H1 (cell line): Measurements from ENCODE around the gene SPTSSB. TPM values are rescaled to one million over a fixed set of nuclear protein-coding genes. Genes with fewer than 3 reads are reported as not detected.

Experiments used
- CTCF ChIA-PET: fragments of 300-600 bp; sonication (Branson Sonifier 250); formaldehyde crosslinking; loops from one replicate; lab custom pipeline; 2021; ENCODE audit not compliant: partially characterized antibody; lab: Charles Lee
- POLR2A ChIA-PET: fragments of 300-600 bp; sonication (Branson Sonifier 250); formaldehyde crosslinking; loops from one replicate; lab custom pipeline; 2021; ENCODE audit warnings: inconsistent platforms; ENCODE audit not compliant: partially characterized antibody; lab: Charles Lee
- DNase-seq, 2 experiments: peaks; one replicate each; pipeline versions ENCODE4 v3.0.0 to v3.0.0-alpha.2; 2010 to 2022; ENCODE audit warnings: low spot score in 2 of 2, low read depth in 1 of 2, mixed read lengths in 1 of 2
- FAIRE-seq: peaks from 2 replicates; lab custom pipeline; 2011; peaks lifted over from hg19 to GRCh38; lab: Jason Lieb, UNC
- H2AFZ ChIP-seq: 2 replicates; pipeline ENCODE4 v1.8.1; 2012; ENCODE audit warnings: low read length, inconsistent platforms
- H2AK5ac ChIP-seq: 2 replicates; pipeline ENCODE4 v1.6.1; 2013; ENCODE audit warnings: low read depth, low read length
- H2BK120ac ChIP-seq: replicated peaks from 2 replicates; pipeline ENCODE3; 2013; ENCODE audit warnings: low read depth, low read length, inconsistent platforms
- H2BK12ac ChIP-seq: 2 replicates; pipeline ENCODE4 v1.6.1; 2013; ENCODE audit warnings: low read depth, low read length
- H2BK15ac ChIP-seq: 2 replicates; pipeline ENCODE4 v1.6.1; 2013; ENCODE audit warnings: low read length
- H2BK20ac ChIP-seq: 2 replicates; pipeline ENCODE4 v1.6.1; 2013; ENCODE audit warnings: low read length
- H2BK5ac ChIP-seq: 2 replicates; pipeline ENCODE4 v1.6.1; 2013; ENCODE audit warnings: low read depth, low read length
- H3K14ac ChIP-seq: 2 replicates; pipeline ENCODE4 v1.6.1; 2013; ENCODE audit warnings: inconsistent platforms; ENCODE audit not compliant: insufficient read length
- H3K18ac ChIP-seq: 2 replicates; pipeline ENCODE4 v1.6.1; 2013; ENCODE audit warnings: low read length; ENCODE audit errors: extremely low read depth
- H3K23ac ChIP-seq: 2 replicates; pipeline ENCODE4 v1.6.1; 2013; ENCODE audit warnings: inconsistent platforms; ENCODE audit not compliant: insufficient read length
- H3K23me2 ChIP-seq: 2 replicates; pipeline ENCODE4 v1.6.1; 2013; ENCODE audit warnings: low read depth, low read length
- H3K27ac ChIP-seq: 2 replicates; pipeline ENCODE4 v1.6.1; 2011; ENCODE audit warnings: low read depth, low read length, inconsistent platforms
- H3K27me3 ChIP-seq, 4 experiments: replicated peaks in 1 of 4; 1 replicate in 1 of 4; 2 replicates in 3 of 4; pipeline versions ENCODE4 v1.6.1 to v1.8.1; 2011 to 2013; ENCODE audit warnings: low read length in 3 of 4, mild to moderate bottlenecking in 3 of 4, inconsistent platforms in 2 of 4, mixed read lengths in 2 of 4, moderate library complexity in 1 of 4; ENCODE audit not compliant: control insufficient read depth in 3 of 4, insufficient read depth in 3 of 4; ENCODE audit errors: extremely low read depth in 1 of 4
- H3K36me3 ChIP-seq, 4 experiments: 2 replicates each; pipeline versions ENCODE4 v1.6.1 to v1.8.1; 2011 to 2013; ENCODE audit warnings: mild to moderate bottlenecking in 4 of 4, low read length in 3 of 4, moderate library complexity in 2 of 4, control low read depth in 1 of 4, inconsistent platforms in 1 of 4; ENCODE audit not compliant: insufficient read depth in 4 of 4, control insufficient read depth in 2 of 4
- H3K4ac ChIP-seq: replicated peaks from 2 replicates; pipeline ENCODE3; 2013; ENCODE audit warnings: low read length, low read depth, mixed read lengths, inconsistent platforms; ENCODE audit not compliant: insufficient read length
- H3K4me1 ChIP-seq, 4 experiments: replicated peaks in 1 of 4; 1 replicate in 1 of 4; 2 replicates in 3 of 4; pipeline versions ENCODE4 v1.6.1 to v1.8.1; 2011 to 2013; ENCODE audit warnings: low read length in 3 of 4, inconsistent platforms in 2 of 4, mixed read lengths in 1 of 4; ENCODE audit not compliant: insufficient read depth in 4 of 4, control insufficient read depth in 3 of 4
- H3K4me2 ChIP-seq, 2 experiments: 2 replicates each; pipeline versions ENCODE4 v1.6.1 to v1.8.1; 2011 to 2013; ENCODE audit warnings: low read depth in 2 of 2, low read length in 2 of 2, control low read depth in 1 of 2, inconsistent platforms in 1 of 2, mild to moderate bottlenecking in 1 of 2; ENCODE audit not compliant: insufficient read depth in 1 of 2
- H3K4me3 ChIP-seq, 4 experiments: fragments of 200-600, 300-600 bp in 1 of 4; sonication (generic), shearing (Covaris generic), sonication (Bioruptor Twin) in 1 of 4; 2 replicates each; pipeline versions ENCODE4 v1.5.1 to v1.8.1; 2011 to 2016; ENCODE audit warnings: low read length in 4 of 4, low read depth in 3 of 4, control low read depth in 2 of 4, inconsistent platforms in 2 of 4, mild to moderate bottlenecking in 2 of 4, mixed read lengths in 1 of 4, moderate library complexity in 1 of 4; ENCODE audit not compliant: insufficient read depth in 2 of 4; ENCODE audit errors: extremely low read depth in 1 of 4
- H3K56ac ChIP-seq: replicated peaks from 2 replicates; pipeline ENCODE3; 2013; ENCODE audit warnings: low read depth, mild to moderate bottlenecking, mixed read lengths, low read length, inconsistent platforms; ENCODE audit not compliant: insufficient read length
- H3K79me1 ChIP-seq: 2 replicates; pipeline ENCODE4 v1.6.1; 2013; ENCODE audit warnings: low read depth, low read length, control low read depth
- H3K79me2 ChIP-seq, 2 experiments: 2 replicates each; pipeline versions ENCODE4 v1.6.1 to v1.8.1; 2012 to 2013; ENCODE audit warnings: low read length in 2 of 2, mild to moderate bottlenecking in 2 of 2, inconsistent platforms in 1 of 2; ENCODE audit not compliant: insufficient read depth in 2 of 2, control insufficient read depth in 1 of 2
- H3K9ac ChIP-seq, 4 experiments: replicated peaks in 1 of 4; 1 replicate in 1 of 4; 2 replicates in 3 of 4; pipeline versions ENCODE4 v1.6.1 to v1.8.1; 2011 to 2013; ENCODE audit warnings: low read depth in 3 of 4, low read length in 3 of 4, control low read depth in 2 of 4, mild to moderate bottlenecking in 2 of 4, moderate library complexity in 2 of 4, inconsistent platforms in 1 of 4; ENCODE audit errors: extremely low read depth in 1 of 4
- H3K9me3 ChIP-seq, 2 experiments: 2 replicates each; pipeline versions ENCODE4 v1.6.1 to v1.8.1; 2012 to 2013; ENCODE audit warnings: mild to moderate bottlenecking in 2 of 2, moderate library complexity in 2 of 2, control low read depth in 1 of 2, inconsistent platforms in 1 of 2, low read depth in 1 of 2, low read length in 1 of 2, mixed read lengths in 1 of 2; ENCODE audit not compliant: insufficient read depth in 2 of 2
- H4K20me1 ChIP-seq, 2 experiments: replicated peaks in 1 of 2; 2 replicates each; pipeline versions ENCODE3 to v1.8.1; 2011 to 2013; ENCODE audit warnings: inconsistent platforms in 2 of 2, low read length in 2 of 2, mild to moderate bottlenecking in 1 of 2; ENCODE audit not compliant: insufficient read depth in 2 of 2, control insufficient read depth in 1 of 2
- H4K5ac ChIP-seq: 2 replicates; pipeline ENCODE4 v1.6.1; 2013; ENCODE audit warnings: low read length, low read depth, mixed read lengths, inconsistent platforms; ENCODE audit not compliant: insufficient read length
- H4K8ac ChIP-seq: 2 replicates; pipeline ENCODE4 v1.8.0; 2013; ENCODE audit warnings: mild to moderate bottlenecking, moderate library complexity, low read length, inconsistent platforms; ENCODE audit not compliant: insufficient read depth; ENCODE audit errors: extremely low read depth
- H4K91ac ChIP-seq: replicated peaks from 2 replicates; pipeline ENCODE3; 2013; ENCODE audit warnings: low read length, mixed read lengths, inconsistent platforms; ENCODE audit not compliant: insufficient read length
- CHD1 ChIP-seq: IDR thresholded peaks from 2 replicates; pipeline ENCODE4 v1.6.1; 2012; ENCODE audit warnings: low read depth, low read length, improper control_type of control experiment
- CREB1 ChIP-seq: IDR thresholded peaks from 2 replicates; pipeline ENCODE4 v1.6.1; 2012; ENCODE audit warnings: inconsistent platforms
- JUN ChIP-seq: IDR thresholded peaks from 2 replicates; pipeline ENCODE4 v1.6.1; 2011; ENCODE audit warnings: low read depth, mild to moderate bottlenecking, improper control_type of control experiment, low read length
- KDM1A ChIP-seq: fragments of 200-600, 300-600 bp; sonication (generic); IDR thresholded peaks from 2 replicates; pipeline ENCODE4 v1.7.1; 2016; ENCODE audit warnings: mild to moderate bottlenecking, low read length, borderline replicate concordance
- POLR2A ChIP-seq, 2 experiments: IDR thresholded peaks; 1 replicate in 1 of 2; 2 replicates in 1 of 2; pipeline ENCODE4 v1.6.1; 2011; ENCODE audit warnings: low read depth in 2 of 2, low read length in 2 of 2, mild to moderate bottlenecking in 2 of 2; ENCODE audit errors: control extremely low read depth in 1 of 2
- POU5F1 ChIP-seq: IDR thresholded peaks from 2 replicates; pipeline ENCODE4 v1.6.1; 2011; ENCODE audit warnings: low read depth, mild to moderate bottlenecking, low read length, moderate library complexity
- RFX5 ChIP-seq: IDR thresholded peaks from 2 replicates; pipeline ENCODE4 v1.6.1; 2011; ENCODE audit warnings: low read depth, low read length, improper control_type of control experiment, borderline replicate concordance
- SAP30 ChIP-seq: fragments of 300-600 bp; sonication (generic); IDR thresholded peaks from 2 replicates; pipeline ENCODE4 v1.7.1; 2012; ENCODE audit warnings: low read length, moderate library complexity, mild to moderate bottlenecking, inconsistent platforms; ENCODE audit not compliant: insufficient read depth, insufficient replicate concordance
- SRF ChIP-seq: IDR thresholded peaks from 2 replicates; pipeline ENCODE4 v1.6.1; 2011; ENCODE audit warnings: mild to moderate bottlenecking, low read depth, low read length, moderate library complexity
- SUZ12 ChIP-seq: fragments of 200-600 bp; sonication (generic); IDR thresholded peaks from 2 replicates; pipeline ENCODE4 v1.6.1; 2012; ENCODE audit warnings: mild to moderate bottlenecking, inconsistent platforms, low read length, moderate library complexity, mixed read lengths
- TAF1 ChIP-seq: IDR thresholded peaks from 2 replicates; pipeline ENCODE4 v1.6.1; 2011; ENCODE audit warnings: mild to moderate bottlenecking, low read depth, low read length
- WGBS, 2 experiments: shearing (Covaris generic) in 1 of 2; methylation state at CpG; one replicate each; pipeline versions ENCODE4 v1.1.6 to v1.1.7; 2013 to 2015; ENCODE audit warnings: low lambda C conversion rate in 2 of 2, mixed read lengths in 2 of 2, inconsistent platforms in 1 of 2, low coverage in 1 of 2, missing lambda C conversion rate in 1 of 2; ENCODE audit not compliant: insufficient replicate concordance in 2 of 2, insufficient coverage in 1 of 2, insufficient read length in 1 of 2; ENCODE audit errors: extremely low coverage in 1 of 2, missing lambda C conversion rate in 1 of 2; 5-methylcytosine and 5-hydroxymethylcytosine counted together
- polyA plus RNA-seq, 7 experiments: library from polyadenylated mRNA; depleted of rRNA in 3 of 7; stranded (reverse) in 5 of 7; unstranded in 2 of 7; fragments of >200 nt in 5 of 7; fragments of 200-250 nt in 2 of 7; gene quantifications; 1 replicate in 5 of 7; 2 replicates in 1 of 7; 4 replicates in 1 of 7; pipeline versions ENCODE4 v1.2.1 to v1.2.3, GENCODE V29; 2011 to 2013; ENCODE audit warnings: missing spikeins in 2 of 7, mixed read lengths in 2 of 7
- total RNA-seq: library from RNA; stranded (reverse); fragmentation: NEBNext Ultra II Directional; extraction: Animal tissue kit (Norgen Biotek cat#: 25700); gene quantifications from 2 replicates; pipeline ENCODE4 v1.2.1, GENCODE V29; 2021
- TF ChIP-seq, protein P1 (sequence below): IDR thresholded peaks from 2 replicates; pipeline ENCODE4 v1.6.1; 2012; ENCODE audit warnings: inconsistent platforms

Gene SPTSSB
- total and polyA plus RNA-seq, 2 of the 8 experiments (the other 6 are each of a cell fraction or from before 2014, with no cell fraction given) = 33.4 to 52.5 TPM

DNA sequence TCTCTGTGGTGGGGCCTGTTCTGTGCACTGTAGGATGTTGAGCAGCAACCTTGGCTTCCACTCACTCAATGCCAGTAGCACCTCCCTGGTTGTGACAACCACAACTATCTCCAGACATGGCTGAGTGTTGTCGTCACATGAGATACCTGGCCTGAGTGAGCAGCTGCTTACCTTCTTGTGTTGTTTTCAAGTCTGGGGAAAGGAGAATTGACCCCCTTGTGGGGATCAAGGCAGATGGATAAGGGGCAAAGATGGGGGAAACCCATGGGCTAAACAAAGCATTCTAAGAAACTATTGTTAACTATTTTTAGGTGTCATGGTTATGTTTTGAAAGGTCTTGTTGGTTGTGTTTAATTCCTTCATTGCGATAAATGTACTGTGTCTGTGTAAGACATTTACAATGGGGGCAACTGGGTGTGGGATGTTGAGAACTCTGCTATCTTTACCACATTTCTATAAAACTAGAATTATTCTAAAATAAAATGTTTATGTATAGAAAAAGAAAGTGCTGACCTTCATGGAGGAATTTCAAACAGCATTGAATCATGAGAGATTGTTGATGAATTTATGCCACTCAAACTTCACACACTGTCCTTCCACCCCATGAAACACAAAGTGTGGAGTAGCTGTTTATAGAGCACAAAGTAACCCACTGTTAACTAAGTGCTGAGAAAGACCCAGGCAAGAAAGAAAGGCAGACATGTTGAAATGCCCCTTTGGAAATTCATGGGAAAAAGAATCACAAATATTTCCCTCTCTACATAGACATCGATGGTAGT, 48.4 kb upstream of the SPTSSB start:
- Histone ChIP-seq H2BK5ac (peak overlapping the region; percentile 80; the same call in 1 of the 2 replicates), H4K5ac (peak overlapping the region; percentile 39), H3K79me1 (no peaks in the 10 kb centered on the region), H3K4me1 (peaks cover 3 to 17% (median 14%) of the 10 kb centered on the region in 4 experiments; a peak in 5 of 7 replicates), H2BK12ac (peak overlapping the region; percentile 29), H2BK120ac (peak overlapping the region; percentile 39), H3K9ac (no peak overlapping the region), H3K9me3 (peaks cover 3 to 11% of the 10 kb centered on the region in 2 experiments; a peak in 1 of 4 replicates), H3K23me2 (no peaks in the 10 kb centered on the region; the same call in 1 of the 2 replicates), H3K23ac (no peak overlapping the region), H3K14ac (no peak overlapping the region), H4K8ac (no peak overlapping the region), H3K36me3 (no peaks in the 10 kb centered on the region), H3K4ac (peak overlapping the region; percentile 71), H2AK5ac (0 out of 2 replicates have a peak overlapping the region, but pooled peaks have one; percentile 18), H3K4me2 (peak overlapping the region in 1 of 2 experiments; percentile 58; a peak in 2 of 4 replicates), H4K20me1 (no peaks in the 10 kb centered on the region), H3K27ac (no peak overlapping the region), H3K27me3 (no peaks in the 10 kb centered on the region), H3K79me2 (no peaks in the 10 kb centered on the region), H2BK15ac (no peak overlapping the region), H4K91ac (peak overlapping the region; percentile 98), H2BK20ac (peak overlapping the region; percentile 38), H3K56ac (no peak overlapping the region), H3K4me3 (peak overlapping the region in 1 of 4 experiments; percentile 44; a peak in 1 of 8 replicates), H2AFZ (0 out of 2 replicates have a peak overlapping the region, but pooled peaks have one; percentile 20), H3K18ac (peak overlapping the region; percentile 49; the same call in 1 of the 2 replicates)
- CTCF ChIA-PET = interaction anchor here (0.6 to 5.7 kb wide), 7 partner anchors 10 to 741 kb away, joined by 3 to 61 read pairs (median 3); no protein-coding TSS in a partner anchor
- 95% methylated on average over 3 of the region's 3 CpGs; no CpG with 5 or more reads in 1 of the 2 experiments for WGBS, 2 experiments
- FAIRE-seq = no peak
- DNase-seq = no peak
- POLR2A ChIA-PET = interaction anchor here (1.1 kb wide), 1 partner anchor 46 kb away, joined by 6 read pairs; no protein-coding TSS in a partner anchor
- no peak for TF ChIP-seq JUN
- no peak for TF ChIP-seq CHD1
- TF ChIP-seq SAP30 = no peak
- no peak for TF ChIP-seq POU5F1
- no peak for TF ChIP-seq SUZ12
- TF ChIP-seq RFX5 = no peak
- no peak for TF ChIP-seq KDM1A
- no peak for TF ChIP-seq TAF1
- no peak for TF ChIP-seq SRF
- TF ChIP-seq POLR2A (IDR thresholded peaks at IDR 0.05; ENCODE audit: control extremely low read depth in 1 of 2, low read depth in 2 of 2, low read length in 2 of 2) = no peak
- no peak for TF ChIP-seq CREB1
- TF ChIP-seq, protein P1, sequence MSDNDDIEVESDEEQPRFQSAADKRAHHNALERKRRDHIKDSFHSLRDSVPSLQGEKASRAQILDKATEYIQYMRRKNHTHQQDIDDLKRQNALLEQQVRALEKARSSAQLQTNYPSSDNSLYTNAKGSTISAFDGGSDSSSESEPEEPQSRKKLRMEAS = no peak
